Left lung (tissue), 10 donors: ENCODE measurements around the gene ALDH9A1. TPM values are rescaled to one million over a fixed set of nuclear protein-coding genes. Genes with fewer than 3 reads are reported as not detected.
A peak's percentile ranks its signal among the peaks of the same experiment; 100 is the strongest.

ENCODE experiments used
- ATAC-seq: fragments of 200-7000 bp; cut with Tn5 transposase; one replicate; pipeline ENCODE4 v1.9.1; 2020; ENCODE audit warnings: moderate library complexity
- DNase-seq, 4 donors: peaks; one replicate each; pipeline ENCODE4 v3.0.0-alpha.2; 2013 to 2020
- H3K27ac ChIP-seq, 2 donors: fragments of 200-600 bp; sonication (generic) in 1 of 2; one replicate each; pipeline versions ENCODE4 v1.5.0 to v1.8.0; 2020 to 2021
- H3K27me3 ChIP-seq, 2 donors: fragments of 200-600 bp; sonication (generic) in 1 of 2; one replicate each; pipeline versions ENCODE4 v1.5.0 to v1.8.0; 2020 to 2021
- H3K36me3 ChIP-seq, 2 donors: fragments of 200-600 bp; sonication (generic) in 1 of 2; one replicate each; pipeline versions ENCODE4 v1.5.0 to v1.8.0; 2020 to 2021
- H3K4me1 ChIP-seq, 2 donors: fragments of 200-600 bp; one replicate each; pipeline ENCODE4 v1.8.0; 2021
- H3K4me3 ChIP-seq, 2 donors: fragments of 200-600 bp; sonication (generic) in 1 of 2; one replicate each; pipeline versions ENCODE4 v1.5.0 to v1.8.0; 2020 to 2021; ENCODE audit warnings: mild to moderate bottlenecking in 1 of 2
- H3K9me3 ChIP-seq, 2 donors: fragments of 200-600 bp; sonication (generic) in 1 of 2; one replicate each; pipeline versions ENCODE4 v1.5.0 to v1.8.0; 2020 to 2021
- CTCF ChIP-seq, 2 donors: fragments of 200-600 bp; sonication (generic) in 1 of 2; IDR thresholded peaks; one replicate each; pipeline versions ENCODE4 v1.5.0 to v1.8.0; 2021; ENCODE audit warnings: antibody characterized with exemption in 2 of 2
- intact Hi-C, 2 donors: fragments of 100-400 bp; cut with DNase I; formaldehyde crosslinking; loops; one replicate each; pipeline versions ENCODE4 v1.11.2 to v1.14.2; 2022
- polyA plus RNA-seq, 6 donors: library from polyadenylated mRNA; unstranded; fragments of 120-200 nt; gene quantifications; one replicate each; pipeline ENCODE4 v1.2.1, GENCODE V29; 2013; ENCODE audit not compliant: insufficient read length in 6 of 6
- total RNA-seq, 2 donors: library from RNA; stranded (reverse); fragmentation: NEBNext Ultra II Directional; extraction: Animal tissue kit (Norgen Biotek cat#: 25700); gene quantifications; one replicate each; pipeline ENCODE4 v1.2.1, GENCODE V29; 2021
- donor health status: DM: no; HTN: yes; CAD: no.
- donor health status: DM: no; HTN: no; CAD: no.

The ALDH9A1 gene
- total and polyA plus RNA-seq, 8 donors: 69.3 to 138 (median 107) TPM

GRCh38 chr1:165671526-165671925 is 26.8 kb downstream of the ALDH9A1 start:
- ATAC-seq (no peak), DNase-seq (no peak)
- Histone ChIP-seq H3K36me3 (peaks cover 0 to 56% of the 10 kb centered on the region in 2 donors), H3K4me1 (peaks cover 4 to 25% of the 10 kb centered on the region in 2 donors), H3K4me3 (no peak overlapping the region), H3K27ac (no peak overlapping the region), H3K9me3 (no peaks in the 10 kb centered on the region), H3K27me3 (no peaks in the 10 kb centered on the region)
- TF ChIP-seq CTCF (IDR thresholded peaks at IDR 0.05): no peak
- intact Hi-C loops: no loop called here

GRCh38 chr1:165668184-165668583 is 30.2 kb downstream of the ALDH9A1 start:
- no peak for TF ChIP-seq CTCF (IDR thresholded peaks at IDR 0.05)
- H3K9me3 ChIP-seq: no peaks in the 10 kb centered on the region
- intact Hi-C loops: no loop called here
- ATAC-seq (no peak), DNase-seq (no peak)
- H3K36me3 ChIP-seq: peaks cover 0 to 69% of the 10 kb centered on the region in 2 donors
- H3K4me1 ChIP-seq: peaks cover 4 to 34% of the 10 kb centered on the region in 2 donors
- no peak overlapping the region for H3K27ac ChIP-seq
- no peak overlapping the region for H3K4me3 ChIP-seq
- no peaks in the 10 kb centered on the region for H3K27me3 ChIP-seq

- Histone ChIP-seq H3K4me3 (no peak overlapping the region), H3K9me3 (no peaks in the 10 kb centered on the region), H3K36me3 (peaks cover 0 to 83% of the 10 kb centered on the region in 2 donors), H3K27ac (peak overlapping the region in 1 of 2 donors; percentile 11), H3K4me1 (peaks cover 4 to 28% of the 10 kb centered on the region in 2 donors), H3K27me3 (no peaks in the 10 kb centered on the region)
- intact Hi-C loops: no loop called here
- peak in 1 of 4 donors; percentile 41 for DNase-seq
- ATAC-seq: peak; percentile 84
- no peak for TF ChIP-seq CTCF (IDR thresholded peaks at IDR 0.05)
Measured at GRCh38 chr1:165666152-165666825, 32.1 kb downstream of the ALDH9A1 start.

- ATAC-seq: no peak
- Histone ChIP-seq H3K36me3 (peaks cover 0 to 89% of the 10 kb centered on the region in 2 donors), H3K27me3 (no peaks in the 10 kb centered on the region), H3K4me1 (peaks cover 3 to 15% of the 10 kb centered on the region in 2 donors), H3K27ac (no peak overlapping the region), H3K9me3 (no peaks in the 10 kb centered on the region), H3K4me3 (no peak overlapping the region)
- intact Hi-C loops: no loop called here
- DNase-seq: no peak
- no peak for TF ChIP-seq CTCF (IDR thresholded peaks at IDR 0.05)
Measured at GRCh38 chr1:165662186-165662585, 36.2 kb downstream of the ALDH9A1 start.

GRCh38 chr1:165661703-165662102 is 36.7 kb downstream of the ALDH9A1 start:
- H3K27me3 ChIP-seq: no peaks in the 10 kb centered on the region
- no peak overlapping the region for H3K27ac ChIP-seq
- peaks cover 0 to 11% of the 10 kb centered on the region in 2 donors for H3K4me1 ChIP-seq
- ATAC-seq (no peak), DNase-seq (no peak)
- no peak overlapping the region for H3K4me3 ChIP-seq
- intact Hi-C loops: no loop called here
- H3K9me3 ChIP-seq: no peaks in the 10 kb centered on the region
- TF ChIP-seq CTCF (IDR thresholded peaks at IDR 0.05): no peak
- H3K36me3 ChIP-seq: peaks cover 0 to 89% of the 10 kb centered on the region in 2 donors
